IPS-18a (cell line): Measurements from ENCODE around the gene TPSAB1.
"Not testable (repeated sequence)": the region's sequence is repeated elsewhere in the genome, so short reads cannot be mapped to it uniquely, and the experiment has no call there.

ENCODE experiments used
- H3K27ac ChIP-seq: one replicate; pipeline ENCODE4 v1.5.1; 2013; ENCODE audit warnings: low read length
- H3K27me3 ChIP-seq: one replicate; pipeline ENCODE4 v1.6.1; 2013; ENCODE audit warnings: mild to moderate bottlenecking, low read length; ENCODE audit not compliant: control insufficient read depth, insufficient read depth
- H3K36me3 ChIP-seq: one replicate; pipeline ENCODE4 v1.6.1; 2013; ENCODE audit warnings: low read depth, low read length; ENCODE audit not compliant: control insufficient read depth
- H3K4me1 ChIP-seq: one replicate; pipeline ENCODE4 v1.6.1; 2013; ENCODE audit warnings: low read depth, low read length; ENCODE audit not compliant: control insufficient read depth
- H3K4me3 ChIP-seq: one replicate; pipeline ENCODE4 v1.5.1; 2013; ENCODE audit warnings: low read length
- H3K9ac ChIP-seq: one replicate; pipeline ENCODE4 v1.6.1; 2013; ENCODE audit warnings: mild to moderate bottlenecking, low read length, moderate library complexity
- H3K9me3 ChIP-seq: one replicate; pipeline ENCODE4 v1.6.1; 2013; ENCODE audit warnings: low read depth, low read length; ENCODE audit not compliant: control insufficient read depth

The TPSAB1 gene

GRCh38 chr16:1240436-1240835, at the start of gene TPSAB1:
Gene TPSAB1 (plus strand): TSS chr16:1240705. CDS start chr16:1240939, 234 bp downstream.
- H3K27ac ChIP-seq, H3K36me3 ChIP-seq, H3K9me3 ChIP-seq, H3K4me3 ChIP-seq, H3K27me3 ChIP-seq, H3K9ac ChIP-seq, H3K4me1 ChIP-seq: not testable (repeated sequence)

- H3K27me3 ChIP-seq, H3K4me1 ChIP-seq, H3K4me3 ChIP-seq, H3K9me3 ChIP-seq, H3K9ac ChIP-seq, H3K27ac ChIP-seq, H3K36me3 ChIP-seq: not testable (repeated sequence)
Measured at GRCh38 chr16:1190789-1191188, 49.7 kb upstream of the TPSAB1 start.

GRCh38 chr16:1192384-1193073, 48.0 kb upstream of the TPSAB1 start:
- Histone ChIP-seq H3K4me1 (no peaks in the 10 kb centered on the region), H3K4me3 (no peak overlapping the region), H3K9me3 (no peaks in the 10 kb centered on the region), H3K27ac (no peak overlapping the region), H3K36me3 (no peaks in the 10 kb centered on the region), H3K9ac (no peak overlapping the region), H3K27me3 (no peaks in the 10 kb centered on the region)

- Histone ChIP-seq H3K27me3 (no peaks in the 10 kb centered on the region), H3K9ac (no peak overlapping the region), H3K27ac (no peak overlapping the region), H3K36me3 (no peaks in the 10 kb centered on the region), H3K4me3 (no peak overlapping the region), H3K9me3 (no peaks in the 10 kb centered on the region), H3K4me1 (no peaks in the 10 kb centered on the region)
Measured at GRCh38 chr16:1193143-1193824, 47.2 kb upstream of the TPSAB1 start.

- H3K4me1 ChIP-seq = no peaks in the 10 kb centered on the region
- no peaks in the 10 kb centered on the region for H3K36me3 ChIP-seq
- no peaks in the 10 kb centered on the region for H3K27me3 ChIP-seq
- no peak overlapping the region for H3K9ac ChIP-seq
- no peak overlapping the region for H3K27ac ChIP-seq
- no peak overlapping the region for H3K4me3 ChIP-seq
- H3K9me3 ChIP-seq = no peaks in the 10 kb centered on the region
Measured at GRCh38 chr16:1193825-1194581, 46.5 kb upstream of the TPSAB1 start.

- H3K4me3 ChIP-seq = no peak overlapping the region
- H3K27me3 ChIP-seq = no peaks in the 10 kb centered on the region
- H3K27ac ChIP-seq = no peak overlapping the region
- H3K36me3 ChIP-seq = no peaks in the 10 kb centered on the region
- H3K9ac ChIP-seq = no peak overlapping the region
- H3K4me1 ChIP-seq = no peaks in the 10 kb centered on the region
- H3K9me3 ChIP-seq = no peaks in the 10 kb centered on the region
Measured at GRCh38 chr16:1194665-1195392, 45.7 kb upstream of the TPSAB1 start.

- Histone ChIP-seq H3K27ac (no peak overlapping the region), H3K4me1 (no peaks in the 10 kb centered on the region), H3K9me3 (no peaks in the 10 kb centered on the region), H3K27me3 (no peaks in the 10 kb centered on the region), H3K4me3 (no peak overlapping the region), H3K9ac (no peak overlapping the region), H3K36me3 (no peaks in the 10 kb centered on the region)
Measured at GRCh38 chr16:1195393-1195666, 45.2 kb upstream of the TPSAB1 start.

GRCh38 chr16:1196494-1196893, 44.0 kb upstream of the TPSAB1 start:
- Histone ChIP-seq H3K4me1 (no peaks in the 10 kb centered on the region), H3K27ac (no peak overlapping the region), H3K9me3 (no peaks in the 10 kb centered on the region), H3K27me3 (no peaks in the 10 kb centered on the region), H3K4me3 (no peak overlapping the region), H3K36me3 (no peaks in the 10 kb centered on the region), H3K9ac (no peak overlapping the region)

GRCh38 chr16:1197237-1197866, 43.2 kb upstream of the TPSAB1 start:
- H3K27me3 ChIP-seq = no peaks in the 10 kb centered on the region
- H3K4me3 ChIP-seq = no peak overlapping the region
- H3K36me3 ChIP-seq = peaks cover 1% of the 10 kb centered on the region
- no peaks in the 10 kb centered on the region for H3K9me3 ChIP-seq
- no peak overlapping the region for H3K27ac ChIP-seq
- no peak overlapping the region for H3K9ac ChIP-seq
- no peaks in the 10 kb centered on the region for H3K4me1 ChIP-seq

GRCh38 chr16:1198194-1198593, 42.3 kb upstream of the TPSAB1 start:
- peaks cover 3% of the 10 kb centered on the region for H3K36me3 ChIP-seq
- no peaks in the 10 kb centered on the region for H3K4me1 ChIP-seq
- no peaks in the 10 kb centered on the region for H3K27me3 ChIP-seq
- H3K9me3 ChIP-seq = no peaks in the 10 kb centered on the region
- no peak overlapping the region for H3K9ac ChIP-seq
- H3K4me3 ChIP-seq = no peak overlapping the region
- no peak overlapping the region for H3K27ac ChIP-seq

- H3K4me3 ChIP-seq, H3K36me3 ChIP-seq, H3K4me1 ChIP-seq: not testable (repeated sequence)
Measured at GRCh38 chr16:1198671-1199346, 41.7 kb upstream of the TPSAB1 start.

More at GRCh38 chr16:1198671-1199346, 41.7 kb upstream of the TPSAB1 start:
- not testable (repeated sequence) for H3K27me3 ChIP-seq, H3K9ac ChIP-seq, H3K27ac ChIP-seq, H3K9me3 ChIP-seq
